ENCODE data around the gene E2F8.

The E2F8 gene

DNA sequence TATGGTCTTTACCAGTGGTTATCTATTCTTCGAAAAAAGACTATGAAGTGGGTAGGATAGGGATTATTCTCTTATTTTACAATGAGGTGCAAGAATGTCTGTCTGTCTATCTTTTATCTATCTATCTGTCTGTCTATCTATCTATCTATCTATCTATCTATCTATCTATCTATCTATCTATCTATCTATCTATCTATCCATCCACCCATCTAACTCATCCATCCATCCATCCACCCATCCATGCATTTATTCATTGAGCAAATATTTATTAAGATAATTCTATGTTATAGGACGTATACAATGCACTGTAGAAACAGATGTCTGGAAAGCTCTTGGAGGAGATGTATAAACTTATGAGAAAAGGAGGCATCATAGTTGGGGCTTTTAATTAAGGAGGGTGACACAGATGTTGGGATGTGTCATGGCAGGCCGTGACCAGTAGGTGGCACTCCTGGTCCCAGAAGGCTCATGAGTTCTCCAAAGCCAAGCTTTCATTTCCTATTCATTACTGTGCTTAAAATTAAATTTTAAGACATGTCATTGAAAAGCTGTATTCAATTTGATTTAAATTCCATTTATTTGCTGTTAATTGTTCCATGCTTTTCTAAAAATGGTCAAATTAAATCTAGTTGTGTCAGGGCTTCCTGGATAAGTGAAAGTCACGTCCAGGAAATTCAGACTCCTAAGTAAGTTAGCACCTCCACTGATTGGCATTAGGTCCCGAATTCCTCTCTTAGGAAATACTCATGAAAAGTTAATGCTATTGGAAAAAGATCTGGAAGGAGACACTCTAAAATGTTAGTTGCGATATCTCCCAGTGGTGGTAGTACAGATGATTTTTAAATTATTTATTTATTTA is 19.0 kb upstream of the E2F8 start:
- TF ChIP-seq POLR2AphosphoS5 (IDR thresholded peaks at IDR 0.05; ENCODE audit: low read depth, low read length) (no peak), TAF1 (IDR thresholded peaks at IDR 0.05; ENCODE audit: borderline replicate concordance, insufficient read depth, low read length) (no peak), SIN3A (IDR thresholded peaks at IDR 0.05; ENCODE audit: borderline replicate concordance, insufficient read depth, low read length) (no peak), FOXP2 (optimal IDR thresholded peaks at IDR 0.05; ENCODE audit: borderline replicate concordance, extremely low read depth, extremely low read length, insufficient read depth) (no peak)
- TF ChIP-seq, protein P1, sequence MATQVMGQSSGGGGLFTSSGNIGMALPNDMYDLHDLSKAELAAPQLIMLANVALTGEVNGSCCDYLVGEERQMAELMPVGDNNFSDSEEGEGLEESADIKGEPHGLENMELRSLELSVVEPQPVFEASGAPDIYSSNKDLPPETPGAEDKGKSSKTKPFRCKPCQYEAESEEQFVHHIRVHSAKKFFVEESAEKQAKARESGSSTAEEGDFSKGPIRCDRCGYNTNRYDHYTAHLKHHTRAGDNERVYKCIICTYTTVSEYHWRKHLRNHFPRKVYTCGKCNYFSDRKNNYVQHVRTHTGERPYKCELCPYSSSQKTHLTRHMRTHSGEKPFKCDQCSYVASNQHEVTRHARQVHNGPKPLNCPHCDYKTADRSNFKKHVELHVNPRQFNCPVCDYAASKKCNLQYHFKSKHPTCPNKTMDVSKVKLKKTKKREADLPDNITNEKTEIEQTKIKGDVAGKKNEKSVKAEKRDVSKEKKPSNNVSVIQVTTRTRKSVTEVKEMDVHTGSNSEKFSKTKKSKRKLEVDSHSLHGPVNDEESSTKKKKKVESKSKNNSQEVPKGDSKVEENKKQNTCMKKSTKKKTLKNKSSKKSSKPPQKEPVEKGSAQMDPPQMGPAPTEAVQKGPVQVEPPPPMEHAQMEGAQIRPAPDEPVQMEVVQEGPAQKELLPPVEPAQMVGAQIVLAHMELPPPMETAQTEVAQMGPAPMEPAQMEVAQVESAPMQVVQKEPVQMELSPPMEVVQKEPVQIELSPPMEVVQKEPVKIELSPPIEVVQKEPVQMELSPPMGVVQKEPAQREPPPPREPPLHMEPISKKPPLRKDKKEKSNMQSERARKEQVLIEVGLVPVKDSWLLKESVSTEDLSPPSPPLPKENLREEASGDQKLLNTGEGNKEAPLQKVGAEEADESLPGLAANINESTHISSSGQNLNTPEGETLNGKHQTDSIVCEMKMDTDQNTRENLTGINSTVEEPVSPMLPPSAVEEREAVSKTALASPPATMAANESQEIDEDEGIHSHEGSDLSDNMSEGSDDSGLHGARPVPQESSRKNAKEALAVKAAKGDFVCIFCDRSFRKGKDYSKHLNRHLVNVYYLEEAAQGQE (IDR thresholded peaks at IDR 0.05; ENCODE audit: insufficient read depth in 1 of 2, low read depth in 2 of 2, low read length in 2 of 2): no peak

DNA sequence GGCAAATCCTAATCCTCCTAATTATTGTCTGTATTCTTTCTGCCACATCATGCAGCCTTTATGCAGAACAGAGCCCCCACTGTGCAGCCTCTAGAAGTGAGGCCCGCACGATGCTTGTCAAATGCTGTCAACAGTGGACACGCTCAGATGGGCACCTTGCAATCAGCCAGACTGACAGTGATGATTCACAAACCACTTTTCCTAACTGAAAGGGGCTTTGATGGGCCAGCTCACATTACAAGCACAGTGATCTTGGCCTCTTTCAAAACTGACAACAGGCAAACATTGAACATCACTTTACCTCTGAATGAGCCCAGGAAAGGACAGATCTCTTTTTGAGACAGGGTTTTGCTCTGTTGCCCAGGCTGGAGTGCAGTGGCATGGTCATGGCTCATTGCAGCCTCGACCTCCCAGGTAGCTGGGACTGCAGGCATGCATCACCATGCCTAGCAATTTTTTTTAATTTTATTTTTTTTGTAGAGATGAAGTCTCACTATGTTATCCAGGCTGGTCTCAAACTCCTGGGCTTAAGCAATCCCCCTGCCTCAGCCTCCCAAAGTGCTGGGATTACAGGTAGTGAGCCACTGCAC is 18.0 kb upstream of the E2F8 start:
- TF ChIP-seq, protein P1 (IDR thresholded peaks at IDR 0.05; ENCODE audit: insufficient read depth in 1 of 2, low read depth in 2 of 2, low read length in 2 of 2): no peak
- TF ChIP-seq TAF1 (IDR thresholded peaks at IDR 0.05; ENCODE audit: borderline replicate concordance, insufficient read depth, low read length) (no peak), POLR2AphosphoS5 (IDR thresholded peaks at IDR 0.05; ENCODE audit: low read depth, low read length) (no peak), FOXP2 (optimal IDR thresholded peaks at IDR 0.05; ENCODE audit: borderline replicate concordance, extremely low read depth, extremely low read length, insufficient read depth) (no peak), SIN3A (IDR thresholded peaks at IDR 0.05; ENCODE audit: borderline replicate concordance, insufficient read depth, low read length) (no peak)

DNA sequence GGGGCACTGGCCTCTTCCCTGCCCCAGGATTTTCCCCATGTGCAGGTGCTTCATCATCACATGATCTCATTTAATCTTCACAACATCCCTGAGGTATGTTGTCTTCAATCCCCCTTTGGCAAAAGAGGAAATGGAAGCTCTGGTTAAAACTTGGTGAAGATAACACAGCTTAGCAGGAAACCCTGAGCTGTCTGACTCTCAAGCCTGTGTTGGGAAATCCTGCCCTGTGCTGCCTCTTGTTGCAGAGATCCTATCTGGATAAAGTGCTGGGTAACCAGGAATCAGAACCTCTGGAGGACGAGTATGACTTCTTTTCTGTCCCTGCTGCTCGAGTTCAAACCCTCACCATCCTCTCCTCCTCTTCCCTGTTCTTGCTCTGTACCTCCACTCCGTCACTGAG is 13.1 kb upstream of the E2F8 start:
- TF ChIP-seq SIN3A (IDR thresholded peaks at IDR 0.05; ENCODE audit: borderline replicate concordance, insufficient read depth, low read length): no peak
- no peak for TF ChIP-seq TAF1 (IDR thresholded peaks at IDR 0.05; ENCODE audit: borderline replicate concordance, insufficient read depth, low read length)
- TF ChIP-seq, protein P1 (IDR thresholded peaks at IDR 0.05; ENCODE audit: insufficient read depth in 1 of 2, low read depth in 2 of 2, low read length in 2 of 2): no peak
- TF ChIP-seq FOXP2 (optimal IDR thresholded peaks at IDR 0.05; ENCODE audit: borderline replicate concordance, extremely low read depth, extremely low read length, insufficient read depth): no peak
- TF ChIP-seq POLR2AphosphoS5 (IDR thresholded peaks at IDR 0.05; ENCODE audit: low read depth, low read length): no peak

DNA sequence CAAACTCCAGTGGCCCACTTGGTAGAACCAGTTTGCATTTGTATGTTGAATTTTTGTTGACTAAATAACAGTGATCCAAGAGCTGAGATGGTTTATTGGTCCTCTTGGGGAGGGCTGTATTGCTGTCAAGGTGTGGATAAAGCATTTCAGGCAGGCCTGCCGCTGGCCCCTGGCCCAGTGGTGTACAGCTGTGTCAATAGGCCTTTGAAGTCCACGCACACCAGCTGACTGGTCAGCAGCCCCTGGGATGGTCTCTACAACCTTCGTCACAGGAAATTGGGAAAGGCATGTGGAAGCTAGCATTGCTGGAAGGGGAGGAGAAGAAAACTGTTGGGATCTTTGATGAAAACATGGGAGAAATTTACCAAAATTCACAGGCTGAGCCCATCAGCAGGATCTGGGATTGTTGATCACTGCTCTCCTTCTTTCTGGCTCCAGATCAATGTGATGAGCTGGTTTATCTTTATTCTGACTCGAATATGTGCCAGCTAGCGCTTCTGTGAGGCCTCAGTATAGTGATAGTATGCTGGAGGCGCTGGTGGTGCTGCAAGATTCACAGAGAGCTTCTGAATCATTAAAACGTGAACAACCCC is 12.5 kb upstream of the E2F8 start:
- TF ChIP-seq POLR2AphosphoS5 (IDR thresholded peaks at IDR 0.05; ENCODE audit: low read depth, low read length) (no peak), SIN3A (IDR thresholded peaks at IDR 0.05; ENCODE audit: borderline replicate concordance, insufficient read depth, low read length) (no peak), FOXP2 (optimal IDR thresholded peaks at IDR 0.05; ENCODE audit: borderline replicate concordance, extremely low read depth, extremely low read length, insufficient read depth) (no peak), TAF1 (IDR thresholded peaks at IDR 0.05; ENCODE audit: borderline replicate concordance, insufficient read depth, low read length) (no peak)
- TF ChIP-seq, protein P1 (IDR thresholded peaks at IDR 0.05; ENCODE audit: insufficient read depth in 1 of 2, low read depth in 2 of 2, low read length in 2 of 2): no peak

Data from PFSK-1 (cell line).